ENCODE results near the gene NRAP.

Gene NRAP

GRCh38 chr10:113643183-113643582, 20.7 kb downstream of the NRAP start:
- no peak for FAIRE-seq
- DNase-seq (ENCODE audit: insufficient read length, low spot score), result no peak

- no peak for FAIRE-seq
- DNase-seq (ENCODE audit: insufficient read length, low spot score), result no peak
Observed at GRCh38 chr10:113641702-113642101, 22.1 kb downstream of the NRAP start.

- FAIRE-seq, result no peak
- no peak for DNase-seq (ENCODE audit: insufficient read length, low spot score)
Observed at GRCh38 chr10:113639966-113640365, 23.9 kb downstream of the NRAP start.

GRCh38 chr10:113631684-113632367, 32.0 kb downstream of the NRAP start:
- no peak for FAIRE-seq
- DNase-seq (ENCODE audit: insufficient read length, low spot score), result no peak

- no peak for FAIRE-seq
- DNase-seq (ENCODE audit: insufficient read length, low spot score), result no peak
Observed at GRCh38 chr10:113630929-113631533, 32.8 kb downstream of the NRAP start.

- FAIRE-seq, result no peak
- no peak for DNase-seq (ENCODE audit: insufficient read length, low spot score)
Observed at GRCh38 chr10:113628607-113629153, 35.2 kb downstream of the NRAP start.

- DNase-seq (ENCODE audit: insufficient read length, low spot score) (no peak), FAIRE-seq (no peak)
Observed at GRCh38 chr10:113627836-113628235, 36.0 kb downstream of the NRAP start.

GRCh38 chr10:113626809-113627355, 37.0 kb downstream of the NRAP start:
- DNase-seq (ENCODE audit: insufficient read length, low spot score), result no peak
- FAIRE-seq, result no peak

GRCh38 chr10:113625461-113626186, 38.2 kb downstream of the NRAP start:
- FAIRE-seq (no peak), DNase-seq (ENCODE audit: insufficient read length, low spot score) (no peak)

- no peak for FAIRE-seq
- DNase-seq (ENCODE audit: insufficient read length, low spot score), result no peak
Observed at GRCh38 chr10:113622831-113623230, 41.0 kb downstream of the NRAP start.

GRCh38 chr10:113621799-113622198, 42.0 kb downstream of the NRAP start:
- no peak for FAIRE-seq
- no peak for DNase-seq (ENCODE audit: insufficient read length, low spot score)

GRCh38 chr10:113620936-113621335, 42.9 kb downstream of the NRAP start:
- DNase-seq (ENCODE audit: insufficient read length, low spot score) (no peak), FAIRE-seq (no peak)

- FAIRE-seq, result no peak
Observed at GRCh38 chr10:113620511-113620910, 43.3 kb downstream of the NRAP start.

GRCh38 chr10:113619401-113619800, 44.4 kb downstream of the NRAP start:
- no peak for DNase-seq (ENCODE audit: insufficient read length, low spot score)
- no peak for FAIRE-seq

More at GRCh38 chr10:113620511-113620910, 43.3 kb downstream of the NRAP start:
- DNase-seq (ENCODE audit: insufficient read length, low spot score), result no peak

GRCh38 chr10:113618338-113618737, 45.5 kb downstream of the NRAP start:
- DNase-seq (ENCODE audit: insufficient read length, low spot score) (no peak), FAIRE-seq (no peak)

- FAIRE-seq (no peak), DNase-seq (ENCODE audit: insufficient read length, low spot score) (no peak)
Observed at GRCh38 chr10:113617086-113617485, 46.8 kb downstream of the NRAP start.

- DNase-seq (ENCODE audit: insufficient read length, low spot score) (no peak), FAIRE-seq (no peak)
Observed at GRCh38 chr10:113616244-113617074, 47.4 kb downstream of the NRAP start.

- FAIRE-seq (no peak), DNase-seq (ENCODE audit: insufficient read length, low spot score) (no peak)
Observed at GRCh38 chr10:113613977-113614690, 49.7 kb downstream of the NRAP start.

- FAIRE-seq (no peak), DNase-seq (ENCODE audit: insufficient read length, low spot score) (no peak)
Observed at GRCh38 chr10:113613427-113613826, 50.4 kb downstream of the NRAP start.

- FAIRE-seq (no peak), DNase-seq (ENCODE audit: insufficient read length, low spot score) (no peak)
Observed at GRCh38 chr10:113612154-113612553, 51.7 kb downstream of the NRAP start.
